Bronchus fibroblast of lung (primary cell): ENCODE measurements around the gene TAP2. TPM values are rescaled to one million over a fixed set of nuclear protein-coding genes. Genes with fewer than 3 reads are reported as not detected.

Experiments used
- total RNA-seq: library from RNA; depleted of rRNA; stranded (reverse); fragments of >200 nt; gene quantifications from 2 replicates; pipeline ENCODE4 v1.2.3, GENCODE V29; 2015

The TAP2 gene
- total RNA-seq: 5.4 and 7.2 TPM in 2 replicates

DNA sequence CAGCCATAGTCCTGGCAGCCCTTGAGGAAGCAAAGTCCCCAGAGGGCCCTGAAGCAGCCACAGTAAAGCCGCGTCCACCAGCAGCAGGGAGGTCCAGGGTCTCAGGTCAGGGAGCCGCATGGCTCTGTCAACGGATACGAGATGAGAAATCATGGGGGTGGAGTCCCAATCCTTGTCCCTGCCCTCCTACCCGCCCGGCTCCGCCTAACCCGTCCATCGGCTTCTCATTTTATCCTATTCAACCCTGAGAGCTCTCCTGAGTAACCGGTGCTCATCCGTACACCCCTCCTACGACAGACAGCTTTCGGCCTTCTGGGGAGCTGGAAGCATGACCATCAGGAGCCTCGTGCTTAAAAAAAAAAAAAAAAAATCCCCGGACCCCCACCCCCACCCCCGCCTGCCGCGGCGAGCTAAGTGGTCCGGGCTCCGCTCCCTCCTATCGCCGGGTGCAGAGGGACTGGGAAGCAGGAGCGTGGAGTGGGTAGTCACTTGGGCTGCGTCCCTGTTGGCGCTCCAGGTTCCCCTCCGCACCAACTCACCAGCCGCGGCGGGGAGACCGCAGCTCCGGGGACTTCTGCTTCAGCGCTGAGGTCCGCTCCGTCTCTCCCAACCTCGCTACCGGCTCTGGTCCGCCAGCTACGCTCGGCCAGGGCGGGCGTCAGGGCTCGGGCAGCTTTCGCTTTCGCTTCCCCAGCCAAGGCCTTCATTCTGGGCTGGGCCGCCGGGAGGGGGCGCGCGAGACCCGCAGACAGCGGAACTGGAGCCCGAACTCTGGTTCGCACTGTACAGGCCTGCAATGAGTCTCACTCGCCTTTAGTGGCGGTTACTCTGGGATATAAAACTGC, at the start of gene TAP2:
TSS of gene TAP2 (minus strand) at position 626 of the 845 bp plus-strand sequence. CDS start at position 120, 506 bp downstream.

GRCh38 chr6:32853541-32854375, 15.2 kb upstream of the TAP2 start, which contains the start of the genes PSMB9 and TAP1:
PSMB9 (plus strand) TSS chr6:32854192; CDS start chr6:32854230, 38 bp downstream.
TAP1 (minus strand) TSS chr6:32853704; CDS start chr6:32853636, 68 bp downstream.

GRCh38 chr6:32843979-32844838, 5.7 kb upstream of the TAP2 start, which contains the start of gene PSMB8:
PSMB8 (minus strand) TSS chr6:32844047; CDS start chr6:32843996, 51 bp downstream.

DNA sequence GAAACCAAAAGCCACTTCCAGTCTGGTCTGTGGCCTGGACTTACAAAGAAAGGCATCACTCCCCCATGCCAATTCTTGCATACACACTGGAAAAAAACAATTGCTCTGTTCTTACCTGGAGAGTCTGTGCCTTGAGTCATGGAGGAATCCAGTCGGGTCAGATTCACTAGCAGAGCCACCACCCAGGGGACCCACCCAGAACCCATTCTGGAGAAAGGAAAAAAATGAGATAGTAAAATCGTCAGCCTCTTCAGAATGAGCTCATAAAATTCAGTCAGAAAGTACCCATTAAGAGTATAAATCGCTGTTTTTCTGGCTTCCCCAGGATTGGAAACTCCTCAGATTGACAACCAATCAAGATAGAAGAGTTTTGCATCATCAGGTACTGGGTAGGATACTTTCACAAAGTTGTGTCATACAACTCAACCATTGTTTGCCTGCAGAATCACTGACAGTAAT, 21.8 kb downstream of the TAP2 start, which contains the start of gene HLA-DOB:
TSS of gene HLA-DOB (minus strand) at position 257 of the 459 bp plus-strand sequence. CDS start at position 206, 51 bp downstream.

Other genes with a start within 250 kb of the TAP2 start
- not detected in 2 replicates for gene HLA-DRB1, start 248.9 kb downstream of the TAP2 start, total RNA-seq
- not detected in 2 replicates for gene HLA-DQA1, start 201.3 kb downstream of the TAP2 start, total RNA-seq
- not detected in 2 replicates for gene HLA-DQB1, start 172.1 kb downstream of the TAP2 start, total RNA-seq
- gene HLA-DQA2, start 97.3 kb downstream of the TAP2 start, total RNA-seq: not detected in 2 replicates
- gene HLA-DQB2, start 75.2 kb downstream of the TAP2 start, total RNA-seq: not detected in 2 replicates
- 0.30 and 0.84 TPM in 2 replicates for gene HLA-DOB, start 21.7 kb downstream of the TAP2 start, total RNA-seq
- gene PSMB8, start 5.3 kb upstream of the TAP2 start, total RNA-seq: 24.9 and 26.2 TPM in 2 replicates
- 16.8 and 19.0 TPM in 2 replicates for gene TAP1, start 15.0 kb upstream of the TAP2 start, total RNA-seq
- 4.2 and 4.9 TPM in 2 replicates for gene PSMB9, start 15.5 kb upstream of the TAP2 start, total RNA-seq
- not detected in 2 replicates for gene HLA-DMB, start 102.3 kb upstream of the TAP2 start, total RNA-seq
- gene HLA-DMA, start 114.4 kb upstream of the TAP2 start, total RNA-seq: 2.7 and 3.4 TPM in 2 replicates
- 85.8 and 87.9 TPM in 2 replicates for gene BRD2, start 129.9 kb upstream of the TAP2 start, total RNA-seq
- not detected in 2 replicates for gene HLA-DOA, start 170.9 kb upstream of the TAP2 start, total RNA-seq
- 0.50 TPM in 1 of 2 replicates, not detected in the other for gene HLA-DPA1, start 234.9 kb upstream of the TAP2 start, total RNA-seq
- gene HLA-DPB1, start 237.3 kb upstream of the TAP2 start, total RNA-seq: 4.0 TPM in 1 of 2 replicates, not detected in the other